Measurements from ENCODE around the gene TOP1. TPM values are rescaled to one million over a fixed set of nuclear protein-coding genes. Genes with fewer than 3 reads are reported as not detected.
A peak's percentile ranks its signal among the peaks of the same experiment; 100 is the strongest.

The TOP1 gene
- polyA plus RNA-seq, 1 of the 3 experiments (the other 2 are of a cell fraction) = 11.9 TPM

GRCh38 chr20:41078329-41078728 lies 49.7 kb downstream of the TOP1 start (continued):
- TF ChIP-seq, protein P1, sequence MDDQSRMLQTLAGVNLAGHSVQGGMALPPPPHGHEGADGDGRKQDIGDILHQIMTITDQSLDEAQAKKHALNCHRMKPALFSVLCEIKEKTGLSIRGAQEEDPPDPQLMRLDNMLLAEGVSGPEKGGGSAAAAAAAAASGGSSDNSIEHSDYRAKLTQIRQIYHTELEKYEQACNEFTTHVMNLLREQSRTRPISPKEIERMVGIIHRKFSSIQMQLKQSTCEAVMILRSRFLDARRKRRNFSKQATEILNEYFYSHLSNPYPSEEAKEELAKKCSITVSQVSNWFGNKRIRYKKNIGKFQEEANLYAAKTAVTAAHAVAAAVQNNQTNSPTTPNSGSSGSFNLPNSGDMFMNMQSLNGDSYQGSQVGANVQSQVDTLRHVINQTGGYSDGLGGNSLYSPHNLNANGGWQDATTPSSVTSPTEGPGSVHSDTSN (IDR thresholded peaks at IDR 0.05) = peak; percentile 63
- TF ChIP-seq NFIC (IDR thresholded peaks at IDR 0.05; ENCODE audit: borderline replicate concordance) (peak; percentile 89), EZH2phosphoT487 (IDR thresholded peaks at IDR 0.05; ENCODE audit: borderline replicate concordance, low read depth) (no peak), MEF2A (IDR thresholded peaks at IDR 0.05; ENCODE audit: borderline replicate concordance, low read depth) (no peak), SIN3A (IDR thresholded peaks at IDR 0.05; ENCODE audit: borderline replicate concordance, low read depth, low read length) (peak; percentile 77; the same call in 1 of the 2 replicates), ZBTB33 (IDR thresholded peaks at IDR 0.05; ENCODE audit: borderline replicate concordance, low read depth) (no peak), POLR2AphosphoS5 (IDR thresholded peaks at IDR 0.05; ENCODE audit: low read depth, low read length) (peak; percentile 64; the same call in 1 of the 2 replicates), FOXJ3 (CRISPR knock-in tag; IDR thresholded peaks at IDR 0.05) (no peak), RFX5 (IDR thresholded peaks at IDR 0.05; ENCODE audit: low read length) (no peak), REST (IDR thresholded peaks at IDR 0.05; ENCODE audit: low read depth, low read length) (no peak), CHD2 (IDR thresholded peaks at IDR 0.05; ENCODE audit: low read length, partially characterized antibody) (no peak), FOSL2 (IDR thresholded peaks at IDR 0.05; ENCODE audit: borderline replicate concordance, low read depth) (no peak), GATA2 (CRISPR knock-in tag; IDR thresholded peaks at IDR 0.05) (peak; percentile 71), MXI1 (IDR thresholded peaks at IDR 0.05; ENCODE audit: low read depth, low read length) (0 out of 2 replicates have a peak, but pooled peaks have one; percentile 14), RXRA (IDR thresholded peaks at IDR 0.05; ENCODE audit: borderline replicate concordance, low read depth) (no peak), USF1 (IDR thresholded peaks at IDR 0.05; ENCODE audit: borderline replicate concordance, low read depth) (no peak), EP300 (IDR thresholded peaks at IDR 0.05; ENCODE audit: borderline replicate concordance in 1 of 2, low read depth in 1 of 2, low read length in 1 of 2) (peak; percentile 58 to 67; a peak in 3 of 4 replicates)
- TF ChIP-seq, protein P2, sequence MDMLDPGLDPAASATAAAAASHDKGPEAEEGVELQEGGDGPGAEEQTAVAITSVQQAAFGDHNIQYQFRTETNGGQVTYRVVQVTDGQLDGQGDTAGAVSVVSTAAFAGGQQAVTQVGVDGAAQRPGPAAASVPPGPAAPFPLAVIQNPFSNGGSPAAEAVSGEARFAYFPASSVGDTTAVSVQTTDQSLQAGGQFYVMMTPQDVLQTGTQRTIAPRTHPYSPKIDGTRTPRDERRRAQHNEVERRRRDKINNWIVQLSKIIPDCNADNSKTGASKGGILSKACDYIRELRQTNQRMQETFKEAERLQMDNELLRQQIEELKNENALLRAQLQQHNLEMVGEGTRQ (IDR thresholded peaks at IDR 0.05; ENCODE audit: borderline replicate concordance, low read depth, low read length) = no peak
